Stimulated activated naive CD4-positive, alpha-beta T cell (primary cell): ENCODE results near the gene VPREB3.

ENCODE experiments used
- DNase-seq, 6 experiments: peaks; one replicate each; lab custom pipeline; 2025; lab: John Stamatoyannopoulos, UW

VPREB3 gene, protein sequence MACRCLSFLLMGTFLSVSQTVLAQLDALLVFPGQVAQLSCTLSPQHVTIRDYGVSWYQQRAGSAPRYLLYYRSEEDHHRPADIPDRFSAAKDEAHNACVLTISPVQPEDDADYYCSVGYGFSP

GRCh38 chr22:23754220-23754919 lies at the start of gene VPREB3:
TSS of gene VPREB3 (minus strand) at chr22:23754425. CDS start at chr22:23754363, 62 bp downstream.
- no peak for DNase-seq

DNA sequence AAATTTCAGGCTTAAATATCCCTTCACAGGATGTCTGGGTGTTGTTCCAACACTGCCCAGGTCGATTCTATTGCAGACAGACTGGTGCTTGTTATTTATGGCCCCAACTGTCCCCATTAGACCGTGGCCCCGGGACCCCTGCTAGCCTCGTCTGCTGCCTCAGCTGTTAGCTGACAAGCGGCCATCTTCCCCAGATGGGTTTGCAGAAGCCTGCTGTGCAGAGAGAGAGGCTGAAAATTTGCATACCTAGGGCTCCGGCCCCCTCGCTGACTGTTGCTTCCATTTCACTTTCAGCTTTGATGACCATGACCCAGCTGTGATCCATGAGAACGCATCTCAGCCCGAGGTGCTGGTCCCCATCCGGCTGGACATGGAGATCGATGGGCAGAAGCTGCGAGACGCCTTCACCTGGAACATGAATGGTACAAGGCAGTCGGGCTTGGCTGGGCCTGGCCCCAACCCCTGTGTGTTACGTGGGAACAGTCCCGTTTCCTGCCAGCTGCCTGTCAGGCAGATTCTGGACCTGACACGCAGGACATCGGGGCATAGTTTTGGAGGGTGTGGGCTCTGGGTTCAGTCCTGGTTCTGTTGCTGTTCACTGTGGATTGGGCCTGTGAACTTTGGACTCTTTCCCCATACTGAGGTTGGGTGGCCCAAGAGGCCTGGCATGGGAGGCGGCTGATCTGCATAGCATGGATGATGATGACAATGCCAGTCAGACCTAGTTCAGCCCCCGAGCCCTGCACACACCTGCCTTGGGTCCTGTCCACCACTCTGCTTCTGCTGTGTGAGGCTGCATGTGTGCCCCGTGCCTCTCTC lies 49.0 kb upstream of the VPREB3 start:
- DNase-seq: no peak

DNA sequence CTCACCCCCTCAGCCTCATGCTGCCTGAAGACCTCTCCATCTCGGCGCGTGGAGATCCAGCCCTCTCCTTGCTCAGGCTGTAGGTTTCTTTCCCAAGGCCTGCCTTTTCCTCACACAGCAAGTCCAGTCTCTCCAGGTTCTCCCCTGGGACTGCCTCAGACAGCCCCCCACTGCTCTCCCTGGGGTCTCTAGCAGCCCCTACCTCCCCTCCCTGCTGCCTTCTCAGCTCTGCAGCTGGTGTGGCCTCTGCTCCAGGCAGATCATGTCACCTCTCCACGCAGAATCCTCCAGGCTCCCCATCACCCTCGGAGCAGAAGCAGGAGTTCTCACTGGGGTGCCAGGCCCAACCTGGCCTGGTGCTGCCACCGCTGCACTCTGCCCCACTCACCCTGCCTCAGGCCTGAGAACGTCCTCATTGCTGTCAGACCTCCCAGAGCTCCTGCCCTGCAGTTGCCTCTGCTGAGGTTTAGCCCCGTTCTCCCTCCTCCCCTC lies 47.7 kb upstream of the VPREB3 start:
- DNase-seq: no peak

DNA sequence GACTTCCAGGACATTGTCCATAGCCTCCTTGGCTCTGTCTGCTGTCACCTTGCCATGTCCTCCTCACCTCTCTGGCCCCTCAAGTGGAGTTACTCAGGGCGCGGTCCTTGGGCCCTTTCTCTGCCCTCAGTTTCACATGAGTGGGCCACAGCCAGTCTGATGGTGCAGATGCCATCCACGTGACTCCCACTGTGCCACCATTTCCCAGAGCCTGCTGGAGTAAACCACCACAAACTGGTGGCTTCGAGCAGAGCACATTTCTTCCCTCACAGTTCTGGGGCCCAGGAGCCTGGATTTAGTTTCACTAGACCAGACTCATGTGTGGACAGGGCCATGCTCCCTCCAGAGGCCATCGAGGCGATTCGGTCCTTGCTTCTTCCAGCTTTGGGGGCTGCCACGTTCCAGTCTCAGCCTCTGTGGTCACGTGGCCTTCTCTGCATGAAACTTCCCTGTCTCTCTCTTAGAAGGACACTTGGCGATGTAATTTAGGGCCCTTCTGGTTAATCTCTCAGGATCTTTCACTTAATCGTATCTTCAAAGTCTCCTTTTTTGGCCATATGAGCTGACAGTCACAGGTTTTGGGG lies 47.1 kb upstream of the VPREB3 start:
- no peak for DNase-seq

DNA sequence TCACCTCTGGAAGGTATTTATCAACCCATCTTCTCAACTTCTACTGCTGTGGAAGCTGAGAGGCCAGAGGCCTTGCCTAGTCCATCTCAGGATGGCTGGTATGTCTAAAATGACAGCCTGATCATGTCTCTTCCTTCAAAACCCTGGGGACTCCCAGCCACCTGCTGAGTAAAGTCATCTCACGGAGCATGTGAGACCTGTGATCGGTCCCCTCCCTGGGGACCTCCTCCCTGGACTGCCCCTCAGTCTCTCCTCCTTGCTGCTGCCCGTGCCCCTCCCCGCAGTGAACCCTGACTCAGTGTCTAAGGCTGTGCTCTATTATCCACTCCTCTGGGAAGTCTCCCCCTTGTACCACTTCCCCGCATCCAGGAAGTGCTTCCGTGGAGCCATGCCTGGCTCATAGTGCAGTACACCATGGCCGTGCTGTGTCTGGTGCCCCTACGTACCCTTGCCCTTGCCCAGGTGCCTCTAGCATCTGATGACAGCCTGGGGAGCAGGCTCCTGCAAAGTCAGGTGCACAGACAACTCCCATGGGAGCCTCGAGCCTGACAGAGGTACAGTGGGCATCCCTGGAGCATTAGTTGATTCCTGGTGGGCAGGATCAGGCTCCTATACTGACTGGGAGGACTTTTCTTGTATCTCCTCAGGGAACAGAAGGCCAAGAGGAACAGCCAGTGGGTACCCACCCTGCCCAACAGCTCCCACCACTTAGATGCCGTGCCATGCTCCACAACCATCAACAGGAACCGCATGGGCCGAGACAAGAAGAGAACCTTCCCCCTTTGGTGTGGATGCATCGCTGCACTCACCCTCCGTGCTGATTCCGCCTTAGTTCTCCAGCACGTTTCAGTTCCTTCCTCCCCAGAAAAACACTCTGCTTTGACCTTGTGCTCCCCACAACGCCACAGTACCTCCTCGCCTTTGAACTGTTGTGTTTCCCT lies 46.3 kb upstream of the VPREB3 start:
- no peak for DNase-seq

DNA sequence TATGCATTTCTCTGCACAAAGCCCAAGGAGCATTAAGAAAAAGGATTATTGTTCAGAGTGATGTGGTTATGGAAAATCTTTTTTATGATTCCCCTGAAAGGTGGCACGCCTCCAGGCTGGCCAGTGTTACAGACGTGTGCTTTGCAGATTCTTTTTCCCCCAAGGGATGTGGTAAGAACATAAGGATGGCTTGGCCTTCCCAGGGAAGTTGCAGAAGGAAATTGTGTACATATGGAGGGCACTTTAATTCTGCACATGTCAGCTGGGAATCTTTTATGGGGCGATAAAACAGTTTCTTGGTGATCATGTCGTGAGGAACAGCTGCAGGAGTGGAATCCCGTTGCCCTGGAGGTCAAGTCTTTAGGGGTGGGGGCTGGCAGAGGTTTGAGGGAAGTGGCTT lies 42.2 kb upstream of the VPREB3 start:
- DNase-seq: no peak

DNA sequence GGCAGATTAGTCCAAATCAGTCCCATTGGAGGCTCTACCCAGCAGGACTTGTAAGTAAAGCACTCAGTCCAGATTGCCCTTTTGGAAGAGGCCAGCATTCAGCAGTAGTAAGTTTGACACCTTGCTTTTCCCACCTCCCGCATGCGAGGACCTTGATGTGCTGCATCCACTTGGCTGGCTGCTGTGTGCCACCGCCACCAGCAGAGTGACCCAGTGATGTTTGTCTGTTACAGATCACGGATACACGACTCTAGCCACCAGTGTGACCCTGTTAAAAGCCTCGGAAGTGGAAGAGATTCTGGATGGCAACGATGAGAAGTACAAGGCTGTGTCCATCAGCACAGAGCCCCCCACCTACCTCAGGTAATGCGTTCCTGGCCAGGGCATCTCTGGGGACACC lies 39.1 kb upstream of the VPREB3 start:
- DNase-seq: no peak

DNA sequence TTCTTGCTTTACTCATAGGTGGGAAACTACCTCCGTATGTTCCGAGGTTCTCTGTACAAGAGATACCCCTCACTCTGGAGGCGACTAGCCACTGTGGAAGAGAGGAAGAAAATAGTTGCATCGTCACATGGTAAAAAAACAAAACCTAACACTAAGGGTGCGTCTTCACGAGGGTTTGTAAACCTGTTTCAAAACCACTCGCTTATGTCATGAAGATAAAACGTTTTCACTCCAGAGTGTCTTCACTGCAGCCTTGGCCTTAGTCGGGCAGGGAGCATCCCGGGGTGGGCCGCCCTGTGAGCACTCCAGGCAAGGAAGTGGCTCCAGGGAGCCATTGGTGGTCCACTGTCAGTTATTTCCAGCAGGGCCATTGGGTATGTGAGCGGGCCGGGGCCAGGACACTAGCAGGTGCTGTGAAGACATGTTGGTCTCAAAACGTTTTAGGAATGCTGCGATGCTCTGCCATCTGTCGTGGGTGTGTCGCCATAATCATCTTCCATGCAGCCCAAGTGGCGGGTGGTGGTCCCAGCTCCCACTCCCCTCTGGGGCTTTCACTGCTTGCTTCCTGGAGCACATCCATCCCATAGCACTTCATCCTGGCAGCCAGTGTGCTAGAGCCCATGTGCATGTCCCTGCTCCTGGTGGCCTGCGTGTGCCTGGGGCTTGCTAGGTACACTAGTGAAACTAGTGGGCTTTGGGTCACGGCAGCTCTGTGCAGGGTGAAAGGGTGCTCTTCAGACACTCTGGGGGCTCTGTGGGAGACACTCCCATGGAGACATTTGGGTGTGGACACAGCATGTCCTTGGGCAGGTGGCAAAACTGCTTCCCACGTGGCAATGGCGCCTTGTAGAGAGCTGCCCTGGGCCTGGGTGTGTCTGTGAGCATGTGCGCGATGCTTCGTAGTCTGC lies 37.8 kb upstream of the VPREB3 start:
- DNase-seq: no peak

GRCh38 chr22:23790819-23791737 lies 36.9 kb upstream of the VPREB3 start:
- no peak for DNase-seq

DNA sequence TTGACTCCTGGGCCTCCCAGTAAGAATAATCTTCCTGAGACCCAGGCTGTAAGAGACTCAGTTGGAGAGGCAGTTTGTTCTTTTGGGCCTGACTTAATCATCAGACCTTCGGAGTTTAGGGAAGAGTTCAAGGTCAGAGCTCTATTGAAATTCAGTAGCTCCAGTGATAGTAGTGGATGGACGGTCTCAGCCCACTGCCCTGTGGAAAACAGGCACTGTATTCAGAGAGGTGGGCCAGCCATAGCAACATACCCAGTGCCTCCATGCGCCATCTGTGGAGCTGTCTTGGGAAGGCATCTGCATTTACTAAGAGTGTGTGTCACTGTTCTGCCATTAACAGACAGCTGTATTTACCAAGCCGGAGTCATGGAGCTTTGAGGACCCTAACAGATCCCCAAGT lies 35.4 kb upstream of the VPREB3 start:
- DNase-seq: no peak

DNA sequence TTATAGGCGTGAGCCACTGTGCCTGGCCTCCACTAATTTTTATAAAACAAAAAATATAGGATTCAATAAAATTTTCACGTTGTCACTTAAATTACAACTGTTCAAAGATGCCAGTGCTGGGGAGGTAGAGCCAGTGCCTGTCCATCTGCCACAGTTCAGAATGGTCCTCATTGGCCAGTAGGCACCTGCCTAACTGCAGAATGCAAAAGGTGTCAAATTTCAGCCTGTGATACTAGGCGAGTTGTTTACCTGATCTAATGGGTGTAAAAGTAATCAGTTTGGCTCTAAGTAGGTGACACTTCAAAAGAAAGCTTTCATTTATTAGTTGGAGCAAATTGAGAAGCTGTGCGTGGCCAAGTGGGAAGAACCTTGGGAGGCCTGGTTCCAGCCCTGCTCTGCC lies 34.9 kb upstream of the VPREB3 start:
- DNase-seq: no peak

- no peak for DNase-seq
Observed at GRCh38 chr22:23787910-23788309, 33.7 kb upstream of the VPREB3 start.

- DNase-seq: no peak
Observed at GRCh38 chr22:23787600-23787896, 33.3 kb upstream of the VPREB3 start.

- DNase-seq: peak; percentile 76 to 93 (median 87)
Observed at GRCh38 chr22:23786752-23787599, 32.8 kb upstream of the VPREB3 start, which contains the start of gene SMARCB1. TSS of gene SMARCB1 (plus strand) at chr22:23786966. CDS start at chr22:23787170, 204 bp downstream.

DNA sequence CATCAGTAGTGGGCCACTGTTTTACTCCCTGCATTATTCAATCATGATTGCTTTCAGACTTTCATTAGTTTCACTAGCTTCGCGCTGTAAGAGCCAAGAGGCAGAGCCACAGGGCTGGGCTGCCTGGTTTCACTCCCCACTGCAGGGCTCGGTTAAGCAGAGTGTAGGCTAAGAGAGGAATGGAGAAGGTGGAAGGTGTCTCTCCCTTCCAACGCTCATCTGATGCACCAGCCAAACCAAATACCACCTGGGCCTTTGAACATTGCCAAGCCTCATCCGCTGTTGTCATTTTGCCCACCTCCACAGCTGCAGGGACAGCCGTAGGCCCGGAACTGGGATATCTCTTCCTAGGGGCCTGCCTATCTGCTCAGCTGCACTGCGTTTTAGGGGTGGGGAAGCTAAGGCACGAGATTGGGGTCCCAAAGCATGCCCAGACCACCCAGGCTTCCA lies 32.1 kb upstream of the VPREB3 start:
- DNase-seq: peak in 4 of 6 experiments; percentile 4 to 67 (median 32)

DNA sequence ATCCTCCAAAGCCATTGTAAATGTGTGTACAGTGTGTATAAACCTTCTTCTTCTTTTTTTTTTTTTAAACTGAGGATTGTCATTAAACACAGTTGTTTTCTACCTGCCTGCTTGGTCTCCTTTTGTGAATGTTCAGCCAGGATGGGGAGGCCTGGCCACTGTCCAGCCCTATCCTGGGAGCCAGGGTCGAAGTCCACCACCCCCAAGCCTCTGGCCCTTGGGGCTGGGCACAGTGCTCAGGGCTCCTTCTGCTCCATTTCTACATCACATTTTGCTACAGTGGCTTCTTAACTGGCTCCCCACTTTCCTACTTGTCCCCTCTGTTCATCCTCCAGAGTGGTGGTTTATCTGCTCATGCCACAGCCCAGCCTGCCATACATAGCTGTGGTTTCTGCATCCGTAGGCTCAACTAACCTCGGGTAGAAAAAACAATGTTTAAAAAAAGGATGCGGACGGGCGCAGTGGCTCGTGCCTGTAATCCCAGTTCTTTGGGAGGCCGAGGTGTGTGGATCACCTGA lies 30.0 kb upstream of the VPREB3 start:
- no peak for DNase-seq

DNA sequence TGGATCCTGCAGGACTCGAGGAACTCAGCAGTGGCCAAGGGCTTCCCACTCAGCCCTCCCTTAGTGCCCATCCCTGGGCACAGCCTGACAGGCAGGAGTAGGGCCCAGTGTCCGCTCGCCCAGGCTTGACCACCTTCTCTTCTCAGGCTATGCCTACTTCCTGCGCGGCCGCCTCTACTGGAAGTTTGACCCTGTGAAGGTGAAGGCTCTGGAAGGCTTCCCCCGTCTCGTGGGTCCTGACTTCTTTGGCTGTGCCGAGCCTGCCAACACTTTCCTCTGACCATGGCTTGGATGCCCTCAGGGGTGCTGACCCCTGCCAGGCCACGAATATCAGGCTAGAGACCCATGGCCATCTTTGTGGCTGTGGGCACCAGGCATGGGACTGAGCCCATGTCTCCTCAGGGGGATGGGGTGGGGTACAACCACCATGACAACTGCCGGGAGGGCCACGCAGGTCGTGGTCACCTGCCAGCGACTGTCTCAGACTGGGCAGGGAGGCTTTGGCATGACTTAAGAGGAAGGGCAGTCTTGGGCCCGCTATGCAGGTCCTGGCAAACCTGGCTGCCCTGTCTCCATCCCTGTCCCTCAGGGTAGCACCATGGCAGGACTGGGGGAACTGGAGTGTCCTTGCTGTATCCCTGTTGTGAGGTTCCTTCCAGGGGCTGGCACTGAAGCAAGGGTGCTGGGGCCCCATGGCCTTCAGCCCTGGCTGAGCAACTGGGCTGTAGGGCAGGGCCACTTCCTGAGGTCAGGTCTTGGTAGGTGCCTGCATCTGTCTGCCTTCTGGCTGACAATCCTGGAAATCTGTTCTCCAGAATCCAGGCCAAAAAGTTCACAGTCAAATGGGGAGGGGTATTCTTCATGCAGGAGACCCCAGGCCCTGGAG lies 29.3 kb upstream of the VPREB3 start:
- no peak for DNase-seq
